ENCODE data around the gene UNC13A.

Gene UNC13A

GRCh38 chr19:17711851-17712250, 23.7 kb upstream of the UNC13A start:
- no peak for FAIRE-seq
- no peak for DNase-seq (ENCODE audit: insufficient read length, low spot score)

DNA sequence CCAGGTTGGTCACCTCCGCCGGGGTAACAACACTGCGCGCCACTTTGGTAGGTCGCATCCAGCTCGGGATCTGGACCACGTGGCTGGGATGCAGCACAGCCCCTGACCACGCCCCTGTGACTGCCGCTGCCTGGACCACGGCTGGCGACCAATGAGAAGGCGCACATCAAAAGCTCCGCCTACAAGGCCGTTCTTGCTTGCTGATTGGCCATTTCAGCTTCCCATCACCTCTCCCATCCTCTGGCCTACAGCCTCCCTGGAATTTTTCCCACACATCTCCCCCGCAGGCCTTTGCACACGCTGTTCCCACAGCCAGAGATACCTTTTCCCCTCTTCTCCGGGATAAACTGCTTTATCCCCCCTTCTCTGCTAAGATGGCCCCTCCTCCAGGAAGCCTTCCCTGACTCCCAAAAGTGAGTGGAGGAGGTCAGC, 18.6 kb upstream of the UNC13A start:
- no peak for FAIRE-seq
- no peak for DNase-seq (ENCODE audit: insufficient read length, low spot score)

- FAIRE-seq: no peak
- DNase-seq (ENCODE audit: insufficient read length, low spot score): no peak
These were observed 15.8 kb upstream of the UNC13A start for GRCh38 chr19:17703824-17704463.

GRCh38 chr19:17695198-17695597, 7.0 kb upstream of the UNC13A start:
- DNase-seq (ENCODE audit: insufficient read length, low spot score): no peak
- FAIRE-seq: no peak

DNA sequence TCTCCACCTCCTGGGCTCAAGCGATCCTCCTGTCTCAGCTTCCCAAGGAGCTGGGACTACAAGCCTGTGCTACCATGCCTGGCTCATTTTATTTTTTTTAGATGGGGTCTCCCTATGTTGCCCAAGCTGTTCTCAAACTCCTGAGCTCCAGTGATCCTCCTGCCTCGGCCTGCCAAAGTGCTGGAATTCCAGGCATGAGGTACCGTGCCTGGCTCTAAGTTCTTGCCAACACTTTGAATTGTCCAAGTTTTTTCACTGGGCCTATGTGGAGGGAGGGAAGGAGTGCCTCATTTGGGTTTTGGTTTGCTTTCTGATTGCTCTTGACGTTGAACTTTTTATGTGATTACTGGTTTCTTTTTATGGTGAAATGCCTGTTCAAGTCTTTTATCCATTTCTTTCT, 4.4 kb upstream of the UNC13A start:
- FAIRE-seq (no peak), DNase-seq (ENCODE audit: insufficient read length, low spot score) (no peak)

DNA sequence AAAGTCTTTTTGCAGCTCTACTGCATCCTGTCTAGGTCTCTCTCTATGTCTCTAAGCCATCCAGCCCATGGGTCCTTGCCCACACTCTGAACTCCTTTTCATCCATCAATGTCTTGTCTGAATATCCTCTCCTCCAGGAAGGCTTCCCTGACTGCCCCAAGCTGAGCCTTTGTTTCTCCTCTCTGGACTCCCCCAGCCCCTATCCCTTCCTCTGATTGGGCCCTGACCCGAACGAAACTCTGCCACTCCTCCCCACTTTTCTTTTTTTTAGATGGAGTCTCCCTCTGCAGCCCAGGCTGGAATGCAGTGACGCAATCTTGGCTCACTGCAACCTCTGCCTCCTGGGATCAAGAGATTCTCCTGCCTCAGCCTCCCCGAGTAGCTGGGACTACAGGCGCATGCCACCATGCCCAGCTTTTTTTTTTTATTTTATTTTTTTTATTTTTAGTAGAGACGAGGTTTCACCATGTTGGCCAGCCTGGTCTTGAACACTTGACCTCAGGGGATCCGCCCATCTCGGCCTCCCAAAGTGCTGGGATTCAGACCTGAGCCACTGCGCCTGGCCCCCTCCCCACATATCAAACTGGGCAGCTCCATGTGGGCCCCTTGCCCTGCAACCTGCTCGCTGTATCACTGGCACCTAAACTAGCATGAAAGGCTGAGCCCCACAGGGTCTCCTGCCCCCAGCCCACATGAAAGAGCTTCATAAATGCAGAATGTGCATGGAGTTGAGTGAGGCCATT, 870 bp upstream of the UNC13A start:
- DNase-seq (ENCODE audit: insufficient read length, low spot score) (no peak), FAIRE-seq (no peak)

- no peak for DNase-seq (ENCODE audit: insufficient read length, low spot score)
- no peak for FAIRE-seq
These were observed 855 bp downstream of the UNC13A start for GRCh38 chr19:17687141-17687856.

- FAIRE-seq: no peak
- no peak for DNase-seq (ENCODE audit: insufficient read length, low spot score)
These were observed 1.5 kb downstream of the UNC13A start for GRCh38 chr19:17686592-17687024.

GRCh38 chr19:17686023-17686521, 2.1 kb downstream of the UNC13A start:
- DNase-seq (ENCODE audit: insufficient read length, low spot score): no peak
- FAIRE-seq: no peak

GRCh38 chr19:17685451-17686022, 2.6 kb downstream of the UNC13A start:
- DNase-seq (ENCODE audit: insufficient read length, low spot score): no peak
- FAIRE-seq: no peak

DNA sequence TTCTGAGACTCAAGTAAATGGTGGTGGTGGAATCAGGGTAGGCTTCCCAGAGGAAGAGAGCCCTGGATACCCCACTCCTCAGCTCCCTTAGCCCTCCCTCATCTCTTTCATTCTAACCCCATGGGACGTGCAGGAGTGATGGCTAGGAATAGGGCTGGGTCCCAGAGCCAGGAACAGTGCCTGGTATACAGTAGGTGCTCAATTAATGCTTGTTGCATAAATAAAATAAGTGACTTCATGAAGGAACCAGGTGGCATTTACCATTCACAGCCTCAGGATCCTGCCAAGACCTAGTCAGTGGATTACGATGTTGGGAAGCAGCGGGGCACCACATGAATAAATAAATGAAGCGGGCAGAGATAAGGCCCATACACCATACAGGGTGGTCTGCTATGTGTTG, 3.9 kb downstream of the UNC13A start:
- no peak for FAIRE-seq
- no peak for DNase-seq (ENCODE audit: insufficient read length, low spot score)

DNA sequence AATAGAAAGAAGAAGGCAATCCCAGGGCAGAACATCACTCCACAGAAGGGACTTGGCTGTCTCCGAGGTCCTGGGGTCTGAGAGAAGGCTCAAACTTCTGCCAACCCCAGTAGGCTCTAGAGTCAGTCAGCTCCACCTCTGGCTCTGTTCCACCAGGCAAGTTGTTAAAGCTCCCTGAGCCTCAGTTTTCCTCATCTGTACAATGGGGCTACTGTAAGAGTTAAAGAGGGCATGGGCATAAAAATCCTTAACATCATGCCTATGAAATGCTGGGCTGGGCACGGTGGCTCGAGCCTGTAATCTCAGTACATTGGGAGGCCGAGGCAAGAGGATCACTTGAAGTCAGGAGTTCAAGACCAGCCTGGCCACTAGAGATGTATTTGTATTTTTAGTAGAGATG, 5.1 kb downstream of the UNC13A start:
- no peak for DNase-seq (ENCODE audit: insufficient read length, low spot score)
- FAIRE-seq: no peak

GRCh38 chr19:17682273-17682672, 5.9 kb downstream of the UNC13A start:
- FAIRE-seq (no peak), DNase-seq (ENCODE audit: insufficient read length, low spot score) (no peak)

DNA sequence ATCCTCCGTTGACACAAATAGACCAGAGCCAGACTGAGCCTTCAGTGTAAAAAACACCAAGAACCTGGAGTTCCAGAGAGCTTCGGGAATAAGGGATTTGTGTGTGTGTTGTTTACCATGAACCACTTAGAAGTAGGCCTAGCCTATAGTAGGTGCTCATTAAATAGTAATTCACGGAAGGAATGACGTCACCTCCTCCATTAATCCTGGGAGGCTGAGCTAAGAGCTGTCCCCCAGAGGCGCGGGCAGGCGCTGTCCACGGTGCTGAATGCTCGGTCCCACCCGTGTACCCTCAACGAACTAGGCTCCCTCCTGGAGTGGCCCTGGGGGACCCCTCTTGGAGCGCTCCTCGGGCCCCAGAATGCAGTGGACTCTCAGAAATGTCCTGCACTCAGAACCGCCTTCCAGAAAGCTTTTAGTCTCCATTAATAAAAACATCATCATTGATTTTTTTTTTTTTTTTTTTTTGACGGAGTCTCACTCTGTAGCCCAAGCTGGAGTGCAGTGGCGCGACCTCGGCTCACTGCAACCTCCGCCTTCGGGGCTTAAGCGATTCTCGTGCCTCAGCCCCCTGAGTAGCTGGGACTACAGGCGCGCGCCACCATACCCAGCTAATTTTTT, 6.5 kb downstream of the UNC13A start:
- DNase-seq (ENCODE audit: insufficient read length, low spot score) (peak; percentile 43), FAIRE-seq (no peak)

- peak; percentile 76 for DNase-seq (ENCODE audit: insufficient read length, low spot score)
- peak; percentile 83 for FAIRE-seq
These were observed 7.9 kb downstream of the UNC13A start for GRCh38 chr19:17680230-17680722.

DNA sequence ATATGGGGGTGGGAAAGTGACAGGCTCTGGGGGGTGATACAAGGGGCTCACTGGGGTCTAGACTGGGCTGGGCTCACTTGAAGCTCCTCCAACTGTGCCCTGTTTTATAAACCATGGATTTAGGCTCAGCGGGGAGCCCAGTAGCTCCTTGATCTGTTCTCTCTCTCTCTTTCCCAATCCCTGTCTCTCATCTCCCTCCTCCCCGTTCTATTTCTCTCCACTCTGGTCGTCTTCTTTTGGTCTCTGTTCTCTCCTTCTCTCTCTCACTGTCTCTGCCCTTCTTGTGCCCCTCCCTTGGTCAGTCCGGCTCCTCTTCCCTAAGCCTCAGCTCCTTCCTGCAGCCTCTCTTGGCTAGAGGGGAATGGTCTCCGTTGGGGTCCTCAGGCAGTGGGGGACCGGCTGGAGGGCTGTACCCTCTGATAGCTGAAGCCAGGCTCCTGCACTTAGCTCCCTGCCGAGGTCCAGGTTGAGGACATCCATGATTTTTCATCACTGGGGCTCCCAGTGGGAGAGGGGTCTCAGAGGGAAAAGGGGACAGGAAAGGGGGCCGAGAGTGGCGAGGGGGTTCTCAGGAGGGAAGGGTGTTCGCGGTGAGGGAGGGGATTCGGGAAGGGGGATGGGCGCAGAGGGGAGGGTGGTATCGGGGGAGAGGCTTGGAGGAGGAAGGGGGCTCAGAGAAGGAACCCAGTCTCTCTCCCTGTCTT, 8.5 kb downstream of the UNC13A start:
- no peak for DNase-seq (ENCODE audit: insufficient read length, low spot score)
- peak; percentile 9 for FAIRE-seq

- FAIRE-seq: no peak
- DNase-seq (ENCODE audit: insufficient read length, low spot score): no peak
These were observed 9.3 kb downstream of the UNC13A start for GRCh38 chr19:17678836-17679235.

- no peak for FAIRE-seq
- no peak for DNase-seq (ENCODE audit: insufficient read length, low spot score)
These were observed 11.2 kb downstream of the UNC13A start for GRCh38 chr19:17677002-17677401.

- FAIRE-seq: no peak
- DNase-seq (ENCODE audit: insufficient read length, low spot score): no peak
These were observed 11.9 kb downstream of the UNC13A start for GRCh38 chr19:17676295-17676694.

Data from HTR-8/SVneo (cell line).